ENCODE results near the gene DIP2A.

The DIP2A gene

GRCh38 chr21:46441961-46442498 lies 16.7 kb upstream of the DIP2A start:
- no peak overlapping the region for H2AK5ac ChIP-seq (ENCODE audit: low read depth, low read length)
- no peak overlapping the region for H2BK5ac ChIP-seq (ENCODE audit: low read length)
- no peaks in the 10 kb centered on the region for H3K79me1 ChIP-seq (ENCODE audit: low read depth, low read length)
- peak overlapping the region; percentile 34 for H3K9ac ChIP-seq (ENCODE audit: low read depth, low read length, poor library complexity)
- H3K36me3 ChIP-seq (replicated peaks in 1 of 2; ENCODE audit: control insufficient read depth in 2 of 2, insufficient read depth in 2 of 2, low read length in 2 of 2), result peaks cover 42 to 98% of the 10 kb centered on the region in 2 donors
- H3K4me3 ChIP-seq (ENCODE audit: low read length in 2 of 2), result no peak overlapping the region
- H4K91ac ChIP-seq (ENCODE audit: low read depth, low read length, poor library complexity), result no peak overlapping the region
- no peak overlapping the region for H2BK120ac ChIP-seq (ENCODE audit: low read depth, low read length)
- H3K9me3 ChIP-seq (replicated peaks in 1 of 2; ENCODE audit: control insufficient read depth in 2 of 2, insufficient read depth in 1 of 2, low read depth in 1 of 2, low read length in 2 of 2), result peaks cover 2 to 5% of the 10 kb centered on the region in 2 donors
- no peak overlapping the region for H3K4me2 ChIP-seq (ENCODE audit: insufficient read depth, low read length, poor library complexity, severe bottlenecking)
- no peak overlapping the region for H3K27ac ChIP-seq (replicated peaks; ENCODE audit: low read length)
- DNase-seq (ENCODE audit: low spot score), result no peak
- peak overlapping the region; percentile 75 for H3K23ac ChIP-seq (ENCODE audit: low read depth, low read length, poor library complexity)
- H3K27me3 ChIP-seq (ENCODE audit: control insufficient read depth in 3 of 3, insufficient read depth in 3 of 3, low read depth in 1 of 3, low read length in 3 of 3), result no peaks in the 10 kb centered on the region
- WGBS, 2 donors (ENCODE audit: extremely low coverage in 2 of 2, insufficient read length in 2 of 2, insufficient replicate concordance in 1 of 2), result no CpG with 5 or more reads among the region's 23 CpGs
- H4K8ac ChIP-seq (ENCODE audit: low read depth, low read length), result no peak overlapping the region
- no peak overlapping the region for H3K14ac ChIP-seq (ENCODE audit: low read length)
- no peak overlapping the region for H2BK15ac ChIP-seq (ENCODE audit: low read length)
- H3K18ac ChIP-seq (ENCODE audit: low read length), result peak overlapping the region; percentile 4
- no peak overlapping the region for H2AFZ ChIP-seq (ENCODE audit: low read length)
- peaks cover 2 to 4% of the 10 kb centered on the region in 2 donors for H3K4me1 ChIP-seq (ENCODE audit: control insufficient read depth in 2 of 2, insufficient read depth in 1 of 2, low read depth in 1 of 2, low read length in 2 of 2)
- no peak overlapping the region for H2BK12ac ChIP-seq (ENCODE audit: low read length)
- H3K4ac ChIP-seq (ENCODE audit: low read length), result no peak overlapping the region

- Histone ChIP-seq H3K9me3 (replicated peaks in 1 of 2; ENCODE audit: control insufficient read depth in 2 of 2, insufficient read depth in 1 of 2, low read depth in 1 of 2, low read length in 2 of 2) (peaks cover 4 to 5% of the 10 kb centered on the region in 2 donors), H3K23ac (ENCODE audit: low read depth, low read length, poor library complexity) (no peak overlapping the region), H3K27me3 (ENCODE audit: control insufficient read depth in 3 of 3, insufficient read depth in 3 of 3, low read depth in 1 of 3, low read length in 3 of 3) (no peaks in the 10 kb centered on the region), H4K8ac (ENCODE audit: low read depth, low read length) (no peak overlapping the region), H2BK12ac (ENCODE audit: low read length) (no peak overlapping the region), H3K4me1 (ENCODE audit: control insufficient read depth in 2 of 2, insufficient read depth in 1 of 2, low read depth in 1 of 2, low read length in 2 of 2) (no peaks in the 10 kb centered on the region), H2BK15ac (ENCODE audit: low read length) (no peak overlapping the region), H3K27ac (replicated peaks; ENCODE audit: low read length) (no peak overlapping the region), H2BK120ac (ENCODE audit: low read depth, low read length) (no peak overlapping the region), H3K79me1 (ENCODE audit: low read depth, low read length) (no peaks in the 10 kb centered on the region), H3K9ac (ENCODE audit: low read depth, low read length, poor library complexity) (no peak overlapping the region), H2AK5ac (ENCODE audit: low read depth, low read length) (no peak overlapping the region), H2BK5ac (ENCODE audit: low read length) (no peak overlapping the region), H4K91ac (ENCODE audit: low read depth, low read length, poor library complexity) (no peak overlapping the region), H3K4me2 (ENCODE audit: insufficient read depth, low read length, poor library complexity, severe bottlenecking) (no peak overlapping the region), H3K18ac (ENCODE audit: low read length) (no peak overlapping the region), H3K36me3 (replicated peaks in 1 of 2; ENCODE audit: control insufficient read depth in 2 of 2, insufficient read depth in 2 of 2, low read length in 2 of 2) (peaks cover 43 to 96% of the 10 kb centered on the region in 2 donors), H2AFZ (ENCODE audit: low read length) (no peak overlapping the region), H3K4me3 (ENCODE audit: low read length in 2 of 2) (no peak overlapping the region), H3K14ac (ENCODE audit: low read length) (no peak overlapping the region), H3K4ac (ENCODE audit: low read length) (no peak overlapping the region)
- no peak for DNase-seq (ENCODE audit: low spot score)
- WGBS, 2 donors (ENCODE audit: extremely low coverage in 2 of 2, insufficient read length in 2 of 2, insufficient replicate concordance in 1 of 2), result no CpG with 5 or more reads among the region's 15 CpGs
Measured at GRCh38 chr21:46442938-46443337, 15.8 kb upstream of the DIP2A start.

DNA sequence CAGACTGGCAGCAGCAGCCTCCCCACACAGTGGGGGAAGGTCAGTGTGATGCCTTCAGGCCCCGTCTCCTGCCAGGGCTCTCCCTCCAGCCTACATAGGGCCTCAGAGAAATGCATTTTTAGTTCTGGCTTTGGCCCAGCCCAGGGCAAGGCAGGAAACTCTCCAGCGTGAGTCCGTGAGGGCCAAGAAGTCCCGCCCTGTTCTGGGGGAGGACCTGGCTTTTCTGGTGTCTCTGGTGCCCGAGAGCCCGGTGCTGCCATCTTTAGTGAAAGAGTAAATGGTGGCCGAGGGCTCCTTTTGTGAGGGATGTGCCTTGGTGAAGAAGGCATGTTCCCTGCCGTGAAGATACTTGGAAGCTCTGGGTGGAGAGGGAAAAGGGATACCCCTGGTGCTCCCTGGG lies 14.8 kb upstream of the DIP2A start:
- no peak overlapping the region for H3K9ac ChIP-seq (ENCODE audit: low read depth, low read length, poor library complexity)
- H2BK15ac ChIP-seq (ENCODE audit: low read length), result no peak overlapping the region
- no peak overlapping the region for H3K4ac ChIP-seq (ENCODE audit: low read length)
- H3K18ac ChIP-seq (ENCODE audit: low read length), result no peak overlapping the region
- peaks cover 4 to 11% of the 10 kb centered on the region in 2 donors for H3K9me3 ChIP-seq (replicated peaks in 1 of 2; ENCODE audit: control insufficient read depth in 2 of 2, insufficient read depth in 1 of 2, low read depth in 1 of 2, low read length in 2 of 2)
- no peak overlapping the region for H2AFZ ChIP-seq (ENCODE audit: low read length)
- no peaks in the 10 kb centered on the region for H3K79me1 ChIP-seq (ENCODE audit: low read depth, low read length)
- H4K91ac ChIP-seq (ENCODE audit: low read depth, low read length, poor library complexity), result no peak overlapping the region
- H2BK120ac ChIP-seq (ENCODE audit: low read depth, low read length), result no peak overlapping the region
- no peak overlapping the region for H2BK12ac ChIP-seq (ENCODE audit: low read length)
- H3K36me3 ChIP-seq (replicated peaks in 1 of 2; ENCODE audit: control insufficient read depth in 2 of 2, insufficient read depth in 2 of 2, low read length in 2 of 2), result peaks cover 39 to 92% of the 10 kb centered on the region in 2 donors
- H3K27me3 ChIP-seq (ENCODE audit: control insufficient read depth in 3 of 3, insufficient read depth in 3 of 3, low read depth in 1 of 3, low read length in 3 of 3), result no peaks in the 10 kb centered on the region
- no peak overlapping the region for H3K23ac ChIP-seq (ENCODE audit: low read depth, low read length, poor library complexity)
- no peak overlapping the region for H4K8ac ChIP-seq (ENCODE audit: low read depth, low read length)
- H3K4me3 ChIP-seq (ENCODE audit: low read length in 2 of 2), result no peak overlapping the region
- H3K4me1 ChIP-seq (ENCODE audit: control insufficient read depth in 2 of 2, insufficient read depth in 1 of 2, low read depth in 1 of 2, low read length in 2 of 2), result no peaks in the 10 kb centered on the region
- H2BK5ac ChIP-seq (ENCODE audit: low read length), result no peak overlapping the region
- no CpG with 5 or more reads among the region's 8 CpGs for WGBS, 2 donors (ENCODE audit: extremely low coverage in 2 of 2, insufficient read length in 2 of 2, insufficient replicate concordance in 1 of 2)
- no peak for DNase-seq (ENCODE audit: low spot score)
- H3K27ac ChIP-seq (replicated peaks; ENCODE audit: low read length), result no peak overlapping the region
- H2AK5ac ChIP-seq (ENCODE audit: low read depth, low read length), result no peak overlapping the region
- H3K4me2 ChIP-seq (ENCODE audit: insufficient read depth, low read length, poor library complexity, severe bottlenecking), result no peak overlapping the region
- H3K14ac ChIP-seq (ENCODE audit: low read length), result no peak overlapping the region

GRCh38 chr21:46448108-46448507 lies 10.6 kb upstream of the DIP2A start:
- no peak overlapping the region for H4K91ac ChIP-seq (ENCODE audit: low read depth, low read length, poor library complexity)
- H3K9me3 ChIP-seq (replicated peaks in 1 of 2; ENCODE audit: control insufficient read depth in 2 of 2, insufficient read depth in 1 of 2, low read depth in 1 of 2, low read length in 2 of 2), result peaks cover 8 to 22% of the 10 kb centered on the region in 2 donors
- no peak for DNase-seq (ENCODE audit: low spot score)
- H3K36me3 ChIP-seq (replicated peaks in 1 of 2; ENCODE audit: control insufficient read depth in 2 of 2, insufficient read depth in 2 of 2, low read length in 2 of 2), result peaks cover 12 to 54% of the 10 kb centered on the region in 2 donors
- H3K4me3 ChIP-seq (ENCODE audit: low read length in 2 of 2), result no peak overlapping the region
- H2BK5ac ChIP-seq (ENCODE audit: low read length), result no peak overlapping the region
- no peak overlapping the region for H2AFZ ChIP-seq (ENCODE audit: low read length)
- H3K4me2 ChIP-seq (ENCODE audit: insufficient read depth, low read length, poor library complexity, severe bottlenecking), result no peak overlapping the region
- H3K79me1 ChIP-seq (ENCODE audit: low read depth, low read length), result no peaks in the 10 kb centered on the region
- no peak overlapping the region for H3K18ac ChIP-seq (ENCODE audit: low read length)
- no peak overlapping the region for H3K9ac ChIP-seq (ENCODE audit: low read depth, low read length, poor library complexity)
- H3K27me3 ChIP-seq (ENCODE audit: control insufficient read depth in 3 of 3, insufficient read depth in 3 of 3, low read depth in 1 of 3, low read length in 3 of 3), result no peaks in the 10 kb centered on the region
- no peak overlapping the region for H3K14ac ChIP-seq (ENCODE audit: low read length)
- no peak overlapping the region for H3K23ac ChIP-seq (ENCODE audit: low read depth, low read length, poor library complexity)
- H3K4me1 ChIP-seq (ENCODE audit: control insufficient read depth in 2 of 2, insufficient read depth in 1 of 2, low read depth in 1 of 2, low read length in 2 of 2), result no peaks in the 10 kb centered on the region
- no peak overlapping the region for H3K27ac ChIP-seq (replicated peaks; ENCODE audit: low read length)
- H3K4ac ChIP-seq (ENCODE audit: low read length), result no peak overlapping the region
- no peak overlapping the region for H2AK5ac ChIP-seq (ENCODE audit: low read depth, low read length)
- WGBS, 2 donors (ENCODE audit: extremely low coverage in 2 of 2, insufficient read length in 2 of 2, insufficient replicate concordance in 1 of 2), result no CpG with 5 or more reads among the region's 5 CpGs
- H2BK15ac ChIP-seq (ENCODE audit: low read length), result no peak overlapping the region
- H4K8ac ChIP-seq (ENCODE audit: low read depth, low read length), result no peak overlapping the region
- H2BK120ac ChIP-seq (ENCODE audit: low read depth, low read length), result no peak overlapping the region
- no peak overlapping the region for H2BK12ac ChIP-seq (ENCODE audit: low read length)

All from neuronal stem cell (in vitro differentiated cells).